Epithelial cell of proximal tubule (primary cell): ENCODE data around the gene AMH. TPM values are rescaled to one million over a fixed set of nuclear protein-coding genes. Genes with fewer than 3 reads are reported as not detected.

ENCODE experiments used
- DNase-seq: peaks from one replicate; pipeline ENCODE4 v3.0.0-alpha.2; 2011; ENCODE audit warnings: low read depth
- H3K4me3 ChIP-seq: 2 replicates; pipeline ENCODE4 v1.5.1; 2011; ENCODE audit warnings: low read depth, mild to moderate bottlenecking, low read length
- total RNA-seq: library from RNA; depleted of rRNA; stranded (reverse); fragments of >200 nt; gene quantifications from 2 replicates; pipeline ENCODE4 v1.2.3, GENCODE V29; 2015
- TF ChIP-seq, protein P1 (sequence below): conservative IDR thresholded peaks from 2 replicates; pipeline ENCODE4 v1.5.1; 2012; ENCODE audit warnings: low read depth, mild to moderate bottlenecking, low read length

AMH gene
- total RNA-seq, 1 donor from 2014 or later: 0.52 TPM

DNA sequence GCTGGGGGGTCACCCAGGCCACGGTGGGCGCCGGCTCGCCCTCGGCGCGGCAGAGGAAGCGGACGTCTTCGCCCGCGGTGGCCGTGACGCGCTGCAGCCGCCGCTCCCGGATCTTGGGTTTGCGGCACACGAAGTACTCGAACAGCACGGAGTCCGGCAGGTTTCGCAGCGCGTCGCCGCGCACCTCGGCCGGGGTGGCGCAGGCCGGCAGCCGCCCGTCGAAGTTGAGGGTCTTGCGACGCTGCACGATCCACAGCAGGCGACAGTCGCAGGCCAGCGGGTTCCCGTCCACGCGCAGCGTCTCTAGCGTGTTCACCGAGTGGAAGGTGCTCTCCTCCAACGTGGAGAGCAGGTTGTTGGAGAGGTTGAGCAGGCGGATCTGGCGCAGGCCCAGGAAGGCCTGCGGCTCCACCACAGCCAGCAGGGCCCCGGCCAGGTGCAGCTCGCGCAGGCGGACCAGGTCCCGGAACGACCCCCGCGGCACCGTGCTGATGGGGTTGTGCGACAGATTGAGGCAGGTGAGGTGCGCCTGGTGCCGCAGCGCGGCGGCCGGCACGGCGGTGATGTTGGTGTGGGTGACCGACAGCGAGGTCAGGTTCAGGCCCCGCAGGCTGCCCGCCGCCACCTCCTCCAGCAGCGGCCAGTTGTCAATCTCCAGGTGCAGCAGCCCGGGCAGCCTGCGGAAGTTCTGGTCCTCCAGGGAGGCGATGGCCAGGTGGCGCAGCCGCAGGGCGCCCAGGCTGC is 41.5 kb downstream of the AMH start:
- H3K4me3 ChIP-seq: no peak overlapping the region
- TF ChIP-seq, protein P1, sequence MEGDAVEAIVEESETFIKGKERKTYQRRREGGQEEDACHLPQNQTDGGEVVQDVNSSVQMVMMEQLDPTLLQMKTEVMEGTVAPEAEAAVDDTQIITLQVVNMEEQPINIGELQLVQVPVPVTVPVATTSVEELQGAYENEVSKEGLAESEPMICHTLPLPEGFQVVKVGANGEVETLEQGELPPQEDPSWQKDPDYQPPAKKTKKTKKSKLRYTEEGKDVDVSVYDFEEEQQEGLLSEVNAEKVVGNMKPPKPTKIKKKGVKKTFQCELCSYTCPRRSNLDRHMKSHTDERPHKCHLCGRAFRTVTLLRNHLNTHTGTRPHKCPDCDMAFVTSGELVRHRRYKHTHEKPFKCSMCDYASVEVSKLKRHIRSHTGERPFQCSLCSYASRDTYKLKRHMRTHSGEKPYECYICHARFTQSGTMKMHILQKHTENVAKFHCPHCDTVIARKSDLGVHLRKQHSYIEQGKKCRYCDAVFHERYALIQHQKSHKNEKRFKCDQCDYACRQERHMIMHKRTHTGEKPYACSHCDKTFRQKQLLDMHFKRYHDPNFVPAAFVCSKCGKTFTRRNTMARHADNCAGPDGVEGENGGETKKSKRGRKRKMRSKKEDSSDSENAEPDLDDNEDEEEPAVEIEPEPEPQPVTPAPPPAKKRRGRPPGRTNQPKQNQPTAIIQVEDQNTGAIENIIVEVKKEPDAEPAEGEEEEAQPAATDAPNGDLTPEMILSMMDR: no peak
- DNase-seq: no peak

DNA sequence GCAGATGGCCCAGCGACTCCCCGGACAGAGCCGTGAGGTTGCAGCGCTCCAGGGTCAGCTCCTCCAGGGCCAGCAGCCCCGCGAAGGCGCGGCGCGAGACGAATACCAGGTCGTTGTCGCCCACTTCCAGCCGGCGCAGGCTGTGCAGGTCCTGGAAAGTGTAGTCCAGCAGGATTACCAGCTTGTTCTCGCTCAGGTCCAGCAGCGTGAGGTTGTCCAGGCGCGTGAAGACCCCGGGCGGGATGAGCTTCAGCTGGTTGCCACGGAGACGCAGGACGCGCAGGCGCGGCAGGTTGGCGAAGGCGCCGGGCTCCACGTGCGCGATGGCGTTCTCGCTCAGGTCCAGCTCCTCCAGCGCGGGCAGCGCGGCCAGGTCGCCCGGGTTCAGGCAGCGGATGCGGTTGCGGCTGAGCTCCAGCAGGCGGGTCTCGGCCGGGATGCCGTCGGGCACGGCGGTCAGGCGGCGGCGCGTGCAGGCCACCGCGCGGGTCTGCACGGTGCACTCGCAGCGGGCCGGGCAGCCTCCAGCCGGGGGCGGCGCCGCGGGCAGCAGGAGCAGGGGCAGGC is 42.1 kb downstream of the AMH start:
- H3K4me3 ChIP-seq: no peak overlapping the region
- TF ChIP-seq, protein P1: no peak
- no peak for DNase-seq

DNA sequence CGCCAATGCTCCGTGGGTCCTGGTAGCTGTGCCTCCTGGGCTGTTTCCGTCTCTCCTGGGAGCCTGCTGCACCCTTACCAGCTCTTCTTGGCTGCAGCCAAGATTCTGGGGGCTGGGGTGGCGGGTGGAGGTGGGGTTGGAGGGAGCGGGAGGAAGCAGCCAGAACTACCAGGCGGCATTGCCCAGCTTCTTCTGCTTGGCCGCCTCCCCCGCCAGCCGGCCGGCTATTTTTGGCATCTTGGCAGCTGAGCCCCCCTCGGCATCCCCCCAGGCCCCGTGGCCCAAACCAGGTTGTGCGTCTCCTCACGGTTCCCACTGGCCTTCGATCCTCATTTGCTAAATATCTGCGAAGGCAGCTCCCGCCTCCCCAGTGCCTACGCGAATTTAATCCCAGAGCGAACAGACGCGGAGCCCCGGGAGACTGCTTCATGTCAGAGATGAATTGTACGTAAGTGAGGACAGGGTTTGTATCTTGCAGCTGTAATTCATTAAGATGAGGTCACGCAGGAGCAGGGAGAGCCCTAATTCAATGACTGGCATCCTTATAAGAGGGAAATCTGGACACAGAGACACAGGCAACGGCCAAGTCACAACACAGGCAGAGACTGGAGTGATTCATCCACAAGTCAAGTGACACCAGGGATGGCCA is 45.7 kb downstream of the AMH start:
- TF ChIP-seq, protein P1: no peak
- H3K4me3 ChIP-seq: no peak overlapping the region
- no peak for DNase-seq

DNA sequence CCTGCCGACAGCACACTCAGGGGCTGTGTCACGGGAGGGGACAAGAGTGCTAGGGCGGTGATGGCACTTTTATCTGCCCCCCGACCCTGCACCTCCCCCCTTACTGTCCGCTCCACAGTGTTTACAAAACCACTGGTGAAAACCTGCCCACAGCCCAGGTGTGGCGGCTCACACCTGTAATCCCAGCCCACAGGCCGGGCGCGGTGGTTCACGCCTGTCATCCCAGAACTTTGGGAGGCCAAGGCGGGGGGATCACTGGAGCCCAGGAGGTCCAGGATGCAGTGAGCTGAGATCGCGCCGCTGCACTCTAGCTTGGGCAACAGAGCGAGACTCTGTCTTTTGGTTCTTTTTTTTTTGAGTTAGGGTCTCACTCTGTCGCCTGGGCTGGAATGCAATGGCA is 47.0 kb downstream of the AMH start:
- DNase-seq: no peak
- no peak overlapping the region for H3K4me3 ChIP-seq
- TF ChIP-seq, protein P1: no peak

DNA sequence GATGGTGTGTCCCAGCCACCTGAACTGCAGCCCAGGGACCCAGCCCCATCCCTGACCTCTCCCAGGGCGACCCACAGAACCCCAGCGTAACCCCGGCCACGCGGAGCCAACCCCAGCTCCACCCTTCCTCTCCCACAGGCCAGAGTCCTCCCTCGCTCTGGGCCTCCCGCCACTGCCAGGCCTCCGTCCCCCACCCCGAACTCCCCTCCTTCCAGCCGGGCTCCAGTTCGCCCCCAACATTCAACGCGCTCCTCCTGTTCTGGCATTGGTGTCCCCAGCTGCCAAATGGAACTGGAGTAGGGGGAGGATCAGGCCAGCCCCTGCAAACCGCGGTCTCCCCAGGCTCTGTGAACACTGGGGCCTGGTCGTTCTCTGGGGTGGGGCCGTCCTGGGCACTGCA is 51.4 kb downstream of the AMH start:
- TF ChIP-seq, protein P1: no peak
- no peak overlapping the region for H3K4me3 ChIP-seq
- DNase-seq: no peak

Other genes with a start within 250 kb of the AMH start
- 56.2 and 59.7 TPM in 2 replicates for gene BTBD2, start 233.6 kb upstream of the AMH start, total RNA-seq
- gene MKNK2, start 198.1 kb upstream of the AMH start, total RNA-seq: 118 and 154 TPM in 2 replicates
- gene MOB3A, start 153.0 kb upstream of the AMH start, total RNA-seq: 29.9 and 36.0 TPM in 2 replicates
- 1.0 and 5.2 TPM in 2 replicates for gene IZUMO4, start 152.4 kb upstream of the AMH start, total RNA-seq
- gene AP3D1, start 97.8 kb upstream of the AMH start, total RNA-seq: 101 and 141 TPM in 2 replicates
- 13.8 and 36.6 TPM in 2 replicates for gene DOT1L, start 85.4 kb upstream of the AMH start, total RNA-seq
- gene PLEKHJ1, start 13.0 kb upstream of the AMH start, total RNA-seq: 167 and 208 TPM in 2 replicates
- 51.7 and 61.2 TPM in 2 replicates for gene SF3A2, start 12.5 kb upstream of the AMH start, total RNA-seq
- gene JSRP1, start 7.1 kb downstream of the AMH start, total RNA-seq: 3.5 and 4.1 TPM in 2 replicates
- gene PEAK3, start 32.9 kb downstream of the AMH start, total RNA-seq: not detected in 2 replicates
- not detected in 2 replicates for gene LINGO3, start 58.8 kb downstream of the AMH start, total RNA-seq
- 352 and 409 TPM in 2 replicates for gene LSM7, start 79.3 kb downstream of the AMH start, total RNA-seq
- gene SPPL2B, start 79.4 kb downstream of the AMH start, total RNA-seq: 25.8 and 30.6 TPM in 2 replicates
- gene TMPRSS9, start 110.9 kb downstream of the AMH start, total RNA-seq: not detected in 2 replicates
- gene TIMM13, start 178.3 kb downstream of the AMH start, total RNA-seq: 100 and 118 TPM in 2 replicates
- gene LMNB2, start 207.6 kb downstream of the AMH start, total RNA-seq: 136 and 246 TPM in 2 replicates
- gene GADD45B, start 226.8 kb downstream of the AMH start, total RNA-seq: 29.2 and 35.7 TPM in 2 replicates